HepG2 (cell line): ENCODE results near the gene CHP1. TPM values are rescaled to one million over a fixed set of nuclear protein-coding genes. Genes with fewer than 3 reads are reported as not detected.

ENCODE experiments used
- E2F2 ChIP-seq: sonication (generic); formaldehyde crosslinking; IDR thresholded peaks from 2 replicates; pipeline ENCODE4 v1.4.0; 2020; ENCODE audit warnings: missing genetic modification reagents, borderline replicate concordance
- FOXO4 ChIP-seq: sonication (generic); formaldehyde crosslinking; conservative IDR thresholded peaks from 2 replicates; pipeline ENCODE4 v1.8.1; 2023; ENCODE audit warnings: missing genetic modification reagents
- NAIF1 ChIP-seq: sonication (generic); formaldehyde crosslinking; IDR thresholded peaks from 2 replicates; pipeline ENCODE4 v1.5.0; 2020; ENCODE audit warnings: mild to moderate bottlenecking, missing genetic modification reagents, borderline replicate concordance
- PAWR ChIP-seq: sonication (generic); formaldehyde crosslinking; IDR thresholded peaks from 2 replicates; pipeline ENCODE4 v1.4.0; 2020; ENCODE audit warnings: missing genetic modification reagents, mild to moderate bottlenecking, borderline replicate concordance
- RBFOX2 ChIP-seq: fragments of 200-400 bp; formaldehyde crosslinking; IDR thresholded peaks from 2 replicates; pipeline ENCODE4 v1.6.1; 2017; ENCODE audit warnings: low read depth, mild to moderate bottlenecking, low read length
- SMARCC2 ChIP-seq: fragments of 450-650 bp; IDR thresholded peaks from 2 replicates; pipeline ENCODE4 v1.6.1; 2017; ENCODE audit warnings: antibody characterized with exemption, mild to moderate bottlenecking
- TARDBP ChIP-seq: sonication (generic); formaldehyde crosslinking; IDR thresholded peaks from 2 replicates; pipeline ENCODE4 v1.8.0; 2022; ENCODE audit warnings: mild to moderate bottlenecking, missing genetic modification reagents
- THAP11 ChIP-seq: IDR thresholded peaks from 2 replicates; pipeline ENCODE4 v1.6.1; 2016; ENCODE audit warnings: missing biosample characterization, missing genetic modification reagents
- ZNF234 ChIP-seq: sonication (generic); formaldehyde crosslinking; conservative IDR thresholded peaks from 2 replicates; pipeline ENCODE4 v1.5.1; 2020; ENCODE audit warnings: mild to moderate bottlenecking, missing genetic modification reagents
- ZNF318 ChIP-seq: sonication (generic); formaldehyde crosslinking; IDR thresholded peaks from 2 replicates; pipeline ENCODE4 v1.4.0; 2020; ENCODE audit warnings: mild to moderate bottlenecking, missing genetic modification reagents
- ZNF557 ChIP-seq: sonication (generic); formaldehyde crosslinking; IDR thresholded peaks from 2 replicates; pipeline ENCODE4 v1.4.0; 2020; ENCODE audit warnings: missing genetic modification reagents
- ZNF616 ChIP-seq: sonication (generic); formaldehyde crosslinking; IDR thresholded peaks from 2 replicates; pipeline ENCODE4 v1.5.0; 2020; ENCODE audit warnings: low read depth, mild to moderate bottlenecking, missing genetic modification reagents
- ZNF740 ChIP-seq: sonication (generic); formaldehyde crosslinking; IDR thresholded peaks from 2 replicates; pipeline ENCODE4 v1.4.0; 2020; ENCODE audit warnings: missing genetic modification reagents
- ZNF747 ChIP-seq: sonication (generic); formaldehyde crosslinking; IDR thresholded peaks from 2 replicates; pipeline ENCODE4 v1.8.1; 2023; ENCODE audit warnings: missing genetic modification reagents, mild to moderate bottlenecking, borderline replicate concordance
- ZNF773 ChIP-seq: sonication (generic); formaldehyde crosslinking; IDR thresholded peaks from 2 replicates; pipeline ENCODE4 v1.4.0; 2020; ENCODE audit warnings: missing genetic modification reagents, borderline replicate concordance
- polyA plus RNA-seq, 8 experiments: library from polyadenylated mRNA; depleted of rRNA in 3 of 8; stranded (reverse) in 7 of 8; unstranded in 1 of 8; fragments of >200 nt; fragmentation: Illumina TruSeq in 4 of 8; extraction: Trizol in 4 of 8; gene quantifications; 2 replicates each; pipeline versions ENCODE4 v1.2.1 to v1.2.3, GENCODE V29; 2011 to 2016; ENCODE audit warnings: low read depth in 4 of 8, missing spikeins in 1 of 8, mixed read lengths in 1 of 8; ENCODE audit not compliant: insufficient read depth in 1 of 8
- total RNA-seq, 5 experiments: library from RNA; depleted of rRNA; stranded (reverse); fragments of >200 nt; fragmentation: Illumina TruSeq; extraction: Trizol; gene quantifications; 2 replicates each; pipeline ENCODE4 v1.2.3, GENCODE V29; 2016; ENCODE audit warnings: low read depth in 1 of 5

The CHP1 gene
- total and polyA plus RNA-seq, 2 of the 13 experiments (the other 11 are each of a cell fraction or from before 2014, with no cell fraction given), result 49.6 to 76.4 TPM

GRCh38 chr15:41283653-41284426 is 52.8 kb downstream of the CHP1 start (continued):
- TF ChIP-seq TARDBP (CRISPR knock-in tag) (no peak; the same call in 1 of the 2 replicates), ZNF740 (CRISPR knock-in tag) (no peak), NAIF1 (CRISPR knock-in tag) (no peak), FOXO4 (CRISPR knock-in tag) (no peak), ZNF616 (CRISPR knock-in tag) (no peak), ZNF773 (CRISPR knock-in tag) (0 out of 2 replicates have a peak, but pooled peaks have one; percentile 52), E2F2 (no peak), SMARCC2 (no peak), ZNF747 (CRISPR knock-in tag) (0 out of 2 replicates have a peak, but pooled peaks have one; percentile 43), THAP11 (peak; percentile 74), RBFOX2 (peak; percentile 98), ZNF557 (no peak), ZNF234 (no peak), ZNF318 (CRISPR knock-in tag) (no peak), PAWR (0 out of 2 replicates have a peak, but pooled peaks have one; percentile 48)
